SK-N-SH (cell line): Measurements from ENCODE around the gene PPEF2. TPM values are rescaled to one million over a fixed set of nuclear protein-coding genes. Genes with fewer than 3 reads are reported as not detected.

Experiments used
- CTCF ChIA-PET: fragments of 300-600, 350-600 bp; formaldehyde crosslinking; extraction: SDS; loops from one replicate; lab custom pipeline; 2021; lab: Yijun Ruan, JAX
- POLR2A ChIA-PET: fragments of 350-600 bp; sonication (Branson Sonifier 250); formaldehyde crosslinking; extraction: SDS; loops from one replicate; lab custom pipeline; 2020; ENCODE audit warnings: antibody characterized with exemption, inconsistent platforms; lab: Yijun Ruan, JAX
- DNase-seq: peaks from one replicate; pipeline ENCODE4 v3.0.0; 2012
- H2AFZ ChIP-seq: fragments of 200-600 bp; sonication (generic); 2 replicates; pipeline ENCODE4 v1.8.1; 2016; ENCODE audit warnings: antibody characterized with exemption, mild to moderate bottlenecking, low read depth
- H3F3A ChIP-seq: fragments of 200-600 bp; sonication (generic); replicated peaks from 2 replicates; pipeline ENCODE3; 2016; ENCODE audit warnings: antibody characterized with exemption, mild to moderate bottlenecking; ENCODE audit not compliant: insufficient read depth
- H3K27ac ChIP-seq, 2 experiments: fragments of 200-500 bp in 1 of 2; fragments of 200-600 bp in 1 of 2; sonication (Bioruptor generic) in 1 of 2; sonication (generic), shearing (Covaris generic) in 1 of 2; 2 replicates each; pipeline versions ENCODE4 v1.5.1 to v1.6.1; 2014 to 2016; ENCODE audit warnings: low read depth in 2 of 2, inconsistent platforms in 1 of 2, low read length in 1 of 2, mild to moderate bottlenecking in 1 of 2, mixed read lengths in 1 of 2
- H3K27me3 ChIP-seq: fragments of 200-600 bp; sonication (generic), shearing (Covaris generic); 2 replicates; pipeline ENCODE4 v1.6.1; 2016; ENCODE audit warnings: mixed run types; ENCODE audit not compliant: insufficient read depth
- H3K36me3 ChIP-seq, 2 experiments: fragments of 200-500 bp in 1 of 2; fragments of 200-600 bp in 1 of 2; sonication (Bioruptor generic) in 1 of 2; sonication (generic) in 1 of 2; replicated peaks in 1 of 2; 2 replicates each; pipeline versions ENCODE3 to v1.5.1; 2014 to 2016; ENCODE audit warnings: low read length in 1 of 2, mild to moderate bottlenecking in 1 of 2; ENCODE audit not compliant: insufficient read depth in 2 of 2, control insufficient read depth in 1 of 2
- H3K4me1 ChIP-seq, 2 experiments: fragments of 200-500 bp in 1 of 2; fragments of 200-600 bp in 1 of 2; sonication (Bioruptor generic) in 1 of 2; sonication (generic), shearing (Covaris generic) in 1 of 2; 2 replicates each; pipeline versions ENCODE4 v1.5.1 to v1.6.1; 2014 to 2016; ENCODE audit warnings: low read depth in 1 of 2, low read length in 1 of 2, mixed run types in 1 of 2; ENCODE audit not compliant: insufficient read depth in 2 of 2, control insufficient read depth in 1 of 2
- H3K4me2 ChIP-seq: fragments of 200-600 bp; sonication (generic), shearing (Covaris generic); 2 replicates; pipeline ENCODE4 v1.6.1; 2017; ENCODE audit warnings: mixed run types
- H3K4me3 ChIP-seq, 2 experiments: fragments of 200-500 bp in 1 of 2; fragments of 200-600 bp in 1 of 2; sonication (Bioruptor generic) in 1 of 2; sonication (generic), shearing (Covaris generic) in 1 of 2; 2 replicates each; pipeline versions ENCODE4 v1.5.1 to v1.8.1; 2014 to 2016; ENCODE audit warnings: low read depth in 2 of 2, inconsistent platforms in 1 of 2, low read length in 1 of 2, mild to moderate bottlenecking in 1 of 2, mixed read lengths in 1 of 2, moderate library complexity in 1 of 2
- H3K79me2 ChIP-seq: fragments of 200-600 bp; sonication (generic); 2 replicates; pipeline ENCODE4 v1.8.1; 2017; ENCODE audit warnings: mild to moderate bottlenecking; ENCODE audit not compliant: insufficient read depth
- H3K9ac ChIP-seq: fragments of 200-600 bp; sonication (generic); 2 replicates; pipeline ENCODE4 v1.6.1; 2017; ENCODE audit warnings: mixed run types
- H3K9me2 ChIP-seq: fragments of 200-600 bp; sonication (generic); 2 replicates; pipeline ENCODE4 v1.6.1; 2017; ENCODE audit warnings: mixed run types
- H3K9me3 ChIP-seq: fragments of 200-600 bp; sonication (generic); 2 replicates; pipeline ENCODE4 v1.6.1; 2017; ENCODE audit warnings: mixed run types, mild to moderate bottlenecking, moderate library complexity
- H4K20me1 ChIP-seq: fragments of 200-600 bp; sonication (generic); 2 replicates; pipeline ENCODE4 v1.6.1; 2017; ENCODE audit warnings: mild to moderate bottlenecking, mixed run types; ENCODE audit not compliant: insufficient read depth
- CHD2 ChIP-seq: fragments of 150-350 bp; IDR thresholded peaks from 2 replicates; pipeline ENCODE4 v1.6.1; 2018; ENCODE audit warnings: low read length; ENCODE audit not compliant: partially characterized antibody
- ELF1 ChIP-seq: IDR thresholded peaks from 2 replicates; pipeline ENCODE4 v1.4.0; 2012
- GATA2 ChIP-seq: sonication (generic); formaldehyde crosslinking; IDR thresholded peaks from 2 replicates; pipeline ENCODE4 v1.5.0; 2020; ENCODE audit warnings: mild to moderate bottlenecking, missing genetic modification reagents
- JUND ChIP-seq: IDR thresholded peaks from 2 replicates; pipeline ENCODE4 v1.4.0; 2012
- MEF2A ChIP-seq: IDR thresholded peaks from 2 replicates; pipeline ENCODE4 v1.4.0; 2012; ENCODE audit warnings: low read depth, borderline replicate concordance
- MXI1 ChIP-seq: IDR thresholded peaks from 2 replicates; pipeline ENCODE4 v1.6.1; 2012; ENCODE audit warnings: mild to moderate bottlenecking, low read depth, low read length, improper control_type of control experiment
- NRF1 ChIP-seq: IDR thresholded peaks from 2 replicates; pipeline ENCODE4 v1.6.1; 2012; ENCODE audit warnings: low read depth, mild to moderate bottlenecking, low read length
- RAD21 ChIP-seq: IDR thresholded peaks from 2 replicates; pipeline ENCODE4 v1.6.1; 2012; ENCODE audit warnings: mild to moderate bottlenecking, low read length
- SIN3A ChIP-seq: IDR thresholded peaks from 2 replicates; pipeline ENCODE4 v1.6.1; 2012; ENCODE audit warnings: low read depth, mild to moderate bottlenecking, low read length, moderate library complexity, borderline replicate concordance
- TAF1 ChIP-seq: IDR thresholded peaks from 2 replicates; pipeline ENCODE4 v1.6.1; 2012; ENCODE audit warnings: low read depth, mild to moderate bottlenecking, low read length, moderate library complexity, borderline replicate concordance
- WGBS: methylation state at CpG from one replicate; pipeline ENCODE4 v1.1.6; 2017; ENCODE audit warnings: low lambda C conversion rate; 5-methylcytosine and 5-hydroxymethylcytosine counted together
- polyA plus RNA-seq, 3 experiments: library from polyadenylated mRNA; depleted of rRNA; stranded (reverse); fragments of >200 nt; gene quantifications; 2 replicates each; pipeline ENCODE4 v1.2.3, GENCODE V29; 2012
- TF ChIP-seq, protein P1 (sequence below): IDR thresholded peaks from 2 replicates; pipeline ENCODE4 v1.4.0; 2012; ENCODE audit warnings: low read depth, borderline replicate concordance
- TF ChIP-seq, protein P2 (sequence below): IDR thresholded peaks from 2 replicates; pipeline ENCODE4 v1.6.1; 2012; ENCODE audit warnings: mild to moderate bottlenecking, low read depth, low read length, moderate library complexity
- TF ChIP-seq, protein P3 (sequence below): fragments of 200-600 bp; sonication (generic); IDR thresholded peaks from 2 replicates; pipeline ENCODE4 v1.6.1; 2017; ENCODE audit warnings: antibody characterized with exemption, mild to moderate bottlenecking, moderate library complexity
- TF ChIP-seq, protein P4 (sequence below): fragments of 150-350 bp; IDR thresholded peaks from 2 replicates; pipeline ENCODE4 v1.6.1; 2017; ENCODE audit warnings: antibody characterized with exemption, low read length, low read depth, borderline replicate concordance

Gene PPEF2
- polyA plus RNA-seq, 1 of the 3 experiments (the other 2 are of a cell fraction): not detected

DNA sequence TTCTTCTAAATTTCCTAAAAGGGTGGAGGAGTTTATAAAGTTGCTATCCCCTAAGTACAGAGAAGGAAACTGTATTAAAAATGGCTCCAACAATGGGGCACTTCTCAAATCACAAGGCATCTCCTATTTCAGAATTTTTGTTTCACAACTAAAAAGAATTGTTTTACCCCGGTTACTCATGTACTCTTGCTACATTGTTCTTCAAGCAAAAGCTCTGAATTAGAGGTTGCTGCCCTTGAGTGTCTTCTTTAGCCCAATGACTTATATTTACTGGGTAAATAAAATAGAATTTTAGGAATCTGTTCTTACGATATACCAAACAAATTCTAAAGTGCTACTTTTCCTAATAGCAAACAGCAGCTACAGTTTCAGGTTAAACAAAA, 67.5 kb downstream of the PPEF2 start:
- DNase-seq: no peak
- TF ChIP-seq JUND (no peak), NRF1 (no peak), ELF1 (no peak), GATA2 (CRISPR knock-in tag) (no peak), CHD2 (no peak), MEF2A (no peak), RAD21 (no peak), SIN3A (no peak)
- TF ChIP-seq, protein P1, sequence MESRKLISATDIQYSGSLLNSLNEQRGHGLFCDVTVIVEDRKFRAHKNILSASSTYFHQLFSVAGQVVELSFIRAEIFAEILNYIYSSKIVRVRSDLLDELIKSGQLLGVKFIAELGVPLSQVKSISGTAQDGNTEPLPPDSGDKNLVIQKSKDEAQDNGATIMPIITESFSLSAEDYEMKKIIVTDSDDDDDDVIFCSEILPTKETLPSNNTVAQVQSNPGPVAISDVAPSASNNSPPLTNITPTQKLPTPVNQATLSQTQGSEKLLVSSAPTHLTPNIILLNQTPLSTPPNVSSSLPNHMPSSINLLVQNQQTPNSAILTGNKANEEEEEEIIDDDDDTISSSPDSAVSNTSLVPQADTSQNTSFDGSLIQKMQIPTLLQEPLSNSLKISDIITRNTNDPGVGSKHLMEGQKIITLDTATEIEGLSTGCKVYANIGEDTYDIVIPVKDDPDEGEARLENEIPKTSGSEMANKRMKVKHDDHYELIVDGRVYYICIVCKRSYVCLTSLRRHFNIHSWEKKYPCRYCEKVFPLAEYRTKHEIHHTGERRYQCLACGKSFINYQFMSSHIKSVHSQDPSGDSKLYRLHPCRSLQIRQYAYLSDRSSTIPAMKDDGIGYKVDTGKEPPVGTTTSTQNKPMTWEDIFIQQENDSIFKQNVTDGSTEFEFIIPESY: no peak
- TF ChIP-seq, protein P2, sequence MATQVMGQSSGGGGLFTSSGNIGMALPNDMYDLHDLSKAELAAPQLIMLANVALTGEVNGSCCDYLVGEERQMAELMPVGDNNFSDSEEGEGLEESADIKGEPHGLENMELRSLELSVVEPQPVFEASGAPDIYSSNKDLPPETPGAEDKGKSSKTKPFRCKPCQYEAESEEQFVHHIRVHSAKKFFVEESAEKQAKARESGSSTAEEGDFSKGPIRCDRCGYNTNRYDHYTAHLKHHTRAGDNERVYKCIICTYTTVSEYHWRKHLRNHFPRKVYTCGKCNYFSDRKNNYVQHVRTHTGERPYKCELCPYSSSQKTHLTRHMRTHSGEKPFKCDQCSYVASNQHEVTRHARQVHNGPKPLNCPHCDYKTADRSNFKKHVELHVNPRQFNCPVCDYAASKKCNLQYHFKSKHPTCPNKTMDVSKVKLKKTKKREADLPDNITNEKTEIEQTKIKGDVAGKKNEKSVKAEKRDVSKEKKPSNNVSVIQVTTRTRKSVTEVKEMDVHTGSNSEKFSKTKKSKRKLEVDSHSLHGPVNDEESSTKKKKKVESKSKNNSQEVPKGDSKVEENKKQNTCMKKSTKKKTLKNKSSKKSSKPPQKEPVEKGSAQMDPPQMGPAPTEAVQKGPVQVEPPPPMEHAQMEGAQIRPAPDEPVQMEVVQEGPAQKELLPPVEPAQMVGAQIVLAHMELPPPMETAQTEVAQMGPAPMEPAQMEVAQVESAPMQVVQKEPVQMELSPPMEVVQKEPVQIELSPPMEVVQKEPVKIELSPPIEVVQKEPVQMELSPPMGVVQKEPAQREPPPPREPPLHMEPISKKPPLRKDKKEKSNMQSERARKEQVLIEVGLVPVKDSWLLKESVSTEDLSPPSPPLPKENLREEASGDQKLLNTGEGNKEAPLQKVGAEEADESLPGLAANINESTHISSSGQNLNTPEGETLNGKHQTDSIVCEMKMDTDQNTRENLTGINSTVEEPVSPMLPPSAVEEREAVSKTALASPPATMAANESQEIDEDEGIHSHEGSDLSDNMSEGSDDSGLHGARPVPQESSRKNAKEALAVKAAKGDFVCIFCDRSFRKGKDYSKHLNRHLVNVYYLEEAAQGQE: no peak
- Histone ChIP-seq H3K27me3 (no peaks in the 10 kb centered on the region), H3K9me3 (no peaks in the 10 kb centered on the region), H3K9ac (no peak overlapping the region), H3K36me3 (no peaks in the 10 kb centered on the region), H3K4me2 (no peak overlapping the region), H3K79me2 (no peaks in the 10 kb centered on the region), H3K4me1 (no peaks in the 10 kb centered on the region), H3K4me3 (no peak overlapping the region), H3F3A (no peaks in the 10 kb centered on the region), H3K9me2 (no peaks in the 10 kb centered on the region), H3K27ac (no peak overlapping the region), H4K20me1 (no peaks in the 10 kb centered on the region), H2AFZ (no peak overlapping the region)
- POLR2A ChIA-PET: no interaction called here
- CTCF ChIA-PET: interaction anchor here (0.8 to 1.8 kb wide), 3 partner anchors 10 to 16 kb away, joined by 3 to 9 read pairs (median 3); no protein-coding TSS in a partner anchor
- 84% methylated on average over 2 of the region's 2 CpGs for WGBS

DNA sequence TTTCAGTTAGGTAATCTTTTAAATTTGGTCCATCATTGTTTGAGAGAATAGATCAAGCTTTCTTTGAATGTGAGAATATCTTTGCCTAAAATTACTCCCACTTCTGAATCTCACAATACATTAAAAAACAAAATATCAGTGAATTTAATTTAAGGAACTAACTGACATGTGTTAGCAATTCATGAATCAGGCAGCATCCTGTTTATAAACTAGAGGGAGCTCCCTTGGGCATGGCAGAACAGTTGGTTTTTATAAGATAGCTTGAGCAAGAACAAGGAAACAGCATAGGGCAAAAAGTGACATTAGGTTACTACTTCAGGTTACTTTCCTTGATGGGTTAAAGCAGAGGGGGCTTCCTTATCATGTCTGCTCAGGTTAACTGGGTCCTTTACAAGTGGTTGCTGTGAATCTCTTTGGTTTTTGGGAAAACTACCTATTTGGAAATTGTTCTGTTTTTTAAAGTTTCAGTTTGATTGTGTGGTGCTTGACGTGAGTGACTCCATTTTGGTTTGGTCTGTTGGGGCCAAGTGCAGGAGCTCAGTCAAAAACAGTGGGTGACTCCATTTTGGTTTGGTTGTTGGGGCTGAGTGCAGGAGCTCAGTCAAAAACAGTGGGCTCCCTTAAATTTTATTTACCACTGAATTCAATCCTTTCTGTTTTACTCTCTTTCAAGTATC, 68.0 kb downstream of the PPEF2 start:
- Histone ChIP-seq H3K4me3 (no peak overlapping the region), H3K9me2 (no peaks in the 10 kb centered on the region), H3K9me3 (no peaks in the 10 kb centered on the region), H3K27ac (no peak overlapping the region), H2AFZ (no peak overlapping the region), H4K20me1 (no peaks in the 10 kb centered on the region), H3K36me3 (no peaks in the 10 kb centered on the region), H3K9ac (no peak overlapping the region), H3K4me1 (no peaks in the 10 kb centered on the region), H3K79me2 (no peaks in the 10 kb centered on the region), H3K4me2 (no peak overlapping the region), H3F3A (no peaks in the 10 kb centered on the region), H3K27me3 (no peaks in the 10 kb centered on the region)
- ChIA-PET CTCF (interaction anchor here (0.6 to 1.8 kb wide), 4 partner anchors 11 to 61 kb away, joined by 3 to 9 read pairs (median 3); no protein-coding TSS in a partner anchor), POLR2A (no interaction called here)
- 54% methylated on average over 1 of the region's 1 CpG for WGBS
- no peak for DNase-seq
- no peak for TF ChIP-seq MXI1
- TF ChIP-seq ELF1: no peak
- TF ChIP-seq, protein P3, sequence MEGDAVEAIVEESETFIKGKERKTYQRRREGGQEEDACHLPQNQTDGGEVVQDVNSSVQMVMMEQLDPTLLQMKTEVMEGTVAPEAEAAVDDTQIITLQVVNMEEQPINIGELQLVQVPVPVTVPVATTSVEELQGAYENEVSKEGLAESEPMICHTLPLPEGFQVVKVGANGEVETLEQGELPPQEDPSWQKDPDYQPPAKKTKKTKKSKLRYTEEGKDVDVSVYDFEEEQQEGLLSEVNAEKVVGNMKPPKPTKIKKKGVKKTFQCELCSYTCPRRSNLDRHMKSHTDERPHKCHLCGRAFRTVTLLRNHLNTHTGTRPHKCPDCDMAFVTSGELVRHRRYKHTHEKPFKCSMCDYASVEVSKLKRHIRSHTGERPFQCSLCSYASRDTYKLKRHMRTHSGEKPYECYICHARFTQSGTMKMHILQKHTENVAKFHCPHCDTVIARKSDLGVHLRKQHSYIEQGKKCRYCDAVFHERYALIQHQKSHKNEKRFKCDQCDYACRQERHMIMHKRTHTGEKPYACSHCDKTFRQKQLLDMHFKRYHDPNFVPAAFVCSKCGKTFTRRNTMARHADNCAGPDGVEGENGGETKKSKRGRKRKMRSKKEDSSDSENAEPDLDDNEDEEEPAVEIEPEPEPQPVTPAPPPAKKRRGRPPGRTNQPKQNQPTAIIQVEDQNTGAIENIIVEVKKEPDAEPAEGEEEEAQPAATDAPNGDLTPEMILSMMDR: no peak
- no peak for TF ChIP-seq TAF1
- TF ChIP-seq, protein P2: no peak
- TF ChIP-seq, protein P4, sequence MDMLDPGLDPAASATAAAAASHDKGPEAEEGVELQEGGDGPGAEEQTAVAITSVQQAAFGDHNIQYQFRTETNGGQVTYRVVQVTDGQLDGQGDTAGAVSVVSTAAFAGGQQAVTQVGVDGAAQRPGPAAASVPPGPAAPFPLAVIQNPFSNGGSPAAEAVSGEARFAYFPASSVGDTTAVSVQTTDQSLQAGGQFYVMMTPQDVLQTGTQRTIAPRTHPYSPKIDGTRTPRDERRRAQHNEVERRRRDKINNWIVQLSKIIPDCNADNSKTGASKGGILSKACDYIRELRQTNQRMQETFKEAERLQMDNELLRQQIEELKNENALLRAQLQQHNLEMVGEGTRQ: no peak
